HG03139 (cell line): ENCODE results near the gene LKAAEAR1.
"Not testable (repeated sequence)": the region's sequence is repeated elsewhere in the genome, so short reads cannot be mapped to it uniquely, and the experiment has no call there.

ENCODE experiments used
- ATAC-seq: cut with Tn5 transposase; IDR thresholded peaks from one replicate; pipeline ENCODE4 v1.9.1; 2021; ENCODE audit not compliant: unreplicated experiment

The LKAAEAR1 gene

DNA sequence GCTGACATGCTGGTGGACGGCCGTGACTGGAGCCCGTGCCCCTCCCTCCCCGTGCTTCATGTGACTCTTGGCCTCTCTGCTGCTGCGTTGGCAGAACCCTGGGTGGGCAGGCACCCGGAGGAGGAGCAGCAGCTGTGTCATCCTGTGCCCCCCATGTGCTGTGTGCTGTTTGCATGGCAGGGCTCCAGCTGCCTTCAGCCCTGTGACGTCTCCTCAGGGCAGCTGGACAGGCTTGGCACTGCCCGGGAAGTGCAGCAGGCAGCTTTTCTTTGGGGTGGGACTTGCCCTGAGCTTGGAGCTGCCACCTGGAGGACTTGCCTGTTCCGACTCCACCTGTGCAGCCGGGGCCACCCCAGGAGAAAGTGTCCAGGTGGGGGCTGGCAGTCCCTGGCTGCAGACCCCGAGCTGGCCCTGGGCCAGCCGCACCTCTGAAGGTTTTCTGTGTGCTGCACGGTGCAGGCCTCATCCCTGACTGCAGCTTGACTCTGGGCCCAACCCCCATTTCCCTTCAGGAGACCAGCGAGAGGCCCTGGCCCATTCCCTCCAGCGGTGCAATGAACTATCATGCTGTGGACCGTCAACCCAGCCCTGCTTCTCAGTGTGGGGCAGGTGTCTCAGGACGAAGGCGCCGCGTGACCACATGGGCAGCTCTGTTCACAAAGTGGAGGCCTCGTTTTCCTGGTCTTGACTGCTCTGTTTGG, 15.0 kb upstream of the LKAAEAR1 start:
- no peak for ATAC-seq

DNA sequence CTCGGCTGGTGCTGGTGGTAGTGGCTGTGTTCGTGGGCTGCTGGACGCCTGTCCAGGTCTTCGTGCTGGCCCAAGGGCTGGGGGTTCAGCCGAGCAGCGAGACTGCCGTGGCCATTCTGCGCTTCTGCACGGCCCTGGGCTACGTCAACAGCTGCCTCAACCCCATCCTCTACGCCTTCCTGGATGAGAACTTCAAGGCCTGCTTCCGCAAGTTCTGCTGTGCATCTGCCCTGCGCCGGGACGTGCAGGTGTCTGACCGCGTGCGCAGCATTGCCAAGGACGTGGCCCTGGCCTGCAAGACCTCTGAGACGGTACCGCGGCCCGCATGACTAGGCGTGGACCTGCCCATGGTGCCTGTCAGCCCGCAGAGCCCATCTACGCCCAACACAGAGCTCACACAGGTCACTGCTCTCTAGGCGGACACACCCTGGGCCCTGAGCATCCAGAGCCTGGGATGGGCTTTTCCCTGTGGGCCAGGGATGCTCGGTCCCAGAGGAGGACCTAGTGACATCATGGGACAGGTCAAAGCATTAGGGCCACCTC, 14.3 kb upstream of the LKAAEAR1 start:
- ATAC-seq: no peak

DNA sequence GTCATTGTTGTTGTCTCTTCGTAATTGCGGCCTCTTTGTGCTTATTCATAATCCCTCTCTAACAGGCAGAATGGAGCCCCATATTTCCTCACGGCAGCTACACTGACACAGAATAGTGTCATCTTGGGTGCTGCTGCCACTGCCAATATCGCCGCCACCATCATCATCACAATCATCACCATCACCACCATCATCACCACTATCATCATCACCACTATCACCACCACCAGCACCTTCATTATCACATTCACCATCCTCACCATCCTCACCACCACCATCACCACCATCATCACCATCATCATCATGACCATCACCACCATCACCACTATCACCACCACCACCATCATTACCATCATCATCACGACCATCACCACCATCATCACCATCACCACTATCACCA, 12.3 kb upstream of the LKAAEAR1 start:
- ATAC-seq: no peak

DNA sequence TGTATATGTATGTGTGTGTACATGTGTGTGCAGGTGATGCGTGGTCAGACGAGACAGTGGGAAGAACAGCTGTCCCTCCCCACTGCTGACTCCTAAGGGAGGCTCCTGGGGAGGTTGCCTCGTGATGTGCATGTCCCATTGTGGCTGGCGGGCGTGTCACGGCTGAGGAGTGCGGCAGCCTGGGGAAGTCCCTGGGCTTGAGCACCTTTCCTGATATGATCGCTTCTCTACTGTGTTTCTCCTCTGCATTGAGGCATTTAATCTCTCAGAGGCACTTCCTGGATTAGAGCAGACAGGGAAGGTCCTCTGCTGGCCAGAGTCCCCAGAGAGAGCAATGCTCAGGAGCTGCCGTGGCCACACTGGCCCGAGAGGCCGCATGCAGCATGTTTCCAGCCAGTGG, 11.7 kb upstream of the LKAAEAR1 start:
- no peak for ATAC-seq

DNA sequence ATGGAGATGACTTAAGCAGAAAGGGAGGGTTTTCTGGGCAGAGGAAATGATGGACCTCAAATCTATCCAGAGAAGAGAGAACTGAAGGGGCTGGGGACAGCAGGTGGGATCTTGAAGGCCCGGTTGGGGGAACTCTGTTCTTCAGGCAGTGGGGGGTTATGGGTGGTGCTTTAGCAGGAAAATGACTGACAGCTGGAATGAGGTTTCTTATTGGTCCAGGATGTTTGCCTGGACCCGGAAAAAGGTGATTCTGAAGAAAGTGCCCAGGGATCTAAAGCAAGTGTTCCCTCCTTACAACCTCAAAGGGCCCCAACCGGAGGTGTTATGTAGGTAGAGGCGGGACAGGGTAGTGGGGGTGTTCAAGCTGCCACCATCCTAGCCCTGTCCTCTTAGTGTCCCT, 11.3 kb upstream of the LKAAEAR1 start:
- ATAC-seq: no peak

DNA sequence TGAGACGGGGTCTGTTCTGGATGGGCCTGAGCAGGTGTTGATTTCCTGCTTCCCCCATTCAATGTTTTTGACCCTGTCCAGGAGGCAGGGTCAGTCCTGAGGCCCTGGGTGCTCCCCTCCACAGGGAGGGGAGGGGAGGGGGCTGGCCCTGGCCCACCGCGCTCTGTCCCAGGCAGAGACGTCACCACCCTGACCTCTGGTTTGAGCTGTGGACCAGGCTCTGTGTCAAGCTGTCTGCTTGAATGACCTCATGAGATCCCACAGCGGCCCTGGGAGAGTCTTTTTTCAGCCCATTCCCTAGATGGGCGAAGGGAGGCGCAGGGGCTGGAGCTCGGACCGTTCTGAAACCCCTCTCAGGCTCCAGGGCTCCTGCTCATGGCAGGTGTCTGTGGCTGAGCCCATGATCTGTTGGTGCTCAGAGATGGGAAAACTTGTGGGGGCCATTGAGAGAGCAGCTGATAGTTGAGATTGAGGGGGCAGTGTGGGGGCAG, 8.9 kb upstream of the LKAAEAR1 start:
- ATAC-seq: no peak

DNA sequence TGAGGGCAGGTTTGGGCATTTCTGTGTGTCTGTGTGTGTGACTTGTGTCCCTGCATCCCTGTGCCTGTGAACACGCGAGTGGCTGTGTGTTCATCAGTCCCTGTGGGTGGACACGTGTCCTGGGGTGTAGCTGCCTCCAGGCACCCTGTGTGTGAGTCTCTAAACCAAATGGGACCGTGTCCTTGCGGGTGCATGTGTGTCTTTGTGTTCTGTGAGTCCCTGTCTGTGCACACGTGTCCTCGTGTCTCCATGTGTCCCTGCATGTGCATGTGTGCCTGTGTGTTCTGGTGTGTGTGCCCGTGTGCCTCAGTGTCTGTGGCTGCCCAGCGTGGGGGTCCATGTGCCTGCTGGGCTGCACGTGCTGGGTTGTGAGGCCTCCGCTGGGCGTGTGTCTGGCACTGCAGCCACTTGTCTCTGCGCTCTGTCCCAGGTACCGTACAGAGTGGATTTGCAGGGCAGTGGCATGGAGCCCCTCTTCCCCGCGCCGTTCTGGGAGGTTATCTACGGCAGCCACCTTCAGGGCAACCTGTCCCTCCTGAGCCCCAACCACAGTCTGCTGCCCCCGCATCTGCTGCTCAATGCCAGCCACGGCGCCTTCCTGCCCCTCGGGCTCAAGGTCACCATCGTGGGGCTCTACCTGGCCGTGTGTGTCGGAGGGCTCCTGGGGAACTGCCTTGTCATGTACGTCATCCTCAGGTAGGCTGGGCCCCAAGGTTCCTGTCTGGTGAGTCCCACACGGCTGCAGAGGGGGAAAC, 8.2 kb upstream of the LKAAEAR1 start:
- ATAC-seq: no peak

DNA sequence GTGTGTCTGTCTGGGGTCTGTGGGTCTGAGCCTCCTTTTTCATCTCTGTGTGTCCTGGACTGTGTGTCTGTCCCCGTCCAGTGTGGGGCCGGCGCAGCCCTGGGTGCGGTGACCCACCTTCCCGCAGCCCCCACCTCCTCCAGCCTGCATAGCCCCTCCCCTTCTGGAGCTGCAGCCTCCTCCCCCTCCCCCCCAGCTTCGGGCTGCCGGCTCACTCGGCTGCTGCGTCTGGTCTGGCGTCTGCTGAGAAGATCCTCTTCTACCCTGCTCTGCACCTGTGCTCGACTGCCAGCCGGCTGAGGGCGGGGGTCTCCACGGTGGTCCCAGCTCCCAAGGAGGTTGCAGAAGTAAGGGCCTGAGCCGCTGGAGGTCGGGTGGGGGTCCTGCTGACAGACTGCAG, 7.6 kb upstream of the LKAAEAR1 start:
- ATAC-seq: no peak

DNA sequence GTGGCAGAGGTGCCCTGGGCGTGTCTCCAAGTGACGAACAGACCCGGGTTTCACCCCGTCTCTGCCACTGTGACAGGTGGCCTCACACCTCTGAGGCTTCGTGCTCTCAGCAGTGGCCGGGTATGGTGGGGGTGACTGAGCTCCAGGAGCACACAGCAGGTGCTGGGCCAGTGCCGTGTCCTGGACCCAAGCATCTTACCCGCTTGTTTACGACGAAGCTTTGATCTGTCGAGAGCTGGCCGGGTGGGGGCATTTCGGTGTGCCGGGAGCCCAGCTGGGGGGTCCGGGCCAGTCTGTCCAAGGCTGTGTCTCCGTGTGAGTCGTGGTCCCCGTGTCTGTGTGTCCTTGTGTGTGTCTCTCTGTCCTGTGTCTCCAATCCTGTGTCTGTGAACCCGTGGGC, 7.1 kb upstream of the LKAAEAR1 start:
- no peak for ATAC-seq

DNA sequence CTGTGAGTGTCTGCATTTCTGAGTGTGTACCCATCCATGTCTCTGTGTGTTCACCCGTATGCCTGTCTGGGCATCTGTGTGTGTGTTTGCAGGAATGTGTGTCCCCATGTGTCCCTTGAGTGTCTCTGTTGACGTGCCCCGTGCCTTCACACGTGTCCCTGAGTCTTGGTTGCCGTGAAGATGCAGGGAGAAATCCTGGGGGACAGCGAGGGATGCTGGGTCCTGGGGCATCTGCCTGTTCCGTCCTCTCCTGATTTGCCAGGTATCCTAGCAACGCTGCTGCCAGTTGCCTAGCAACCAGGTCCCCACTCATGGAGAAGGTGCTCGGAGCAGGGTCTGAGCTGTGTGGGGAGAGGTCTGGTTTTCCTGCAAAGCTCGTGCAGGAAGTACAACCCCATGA, 6.0 kb upstream of the LKAAEAR1 start:
- no peak for ATAC-seq

DNA sequence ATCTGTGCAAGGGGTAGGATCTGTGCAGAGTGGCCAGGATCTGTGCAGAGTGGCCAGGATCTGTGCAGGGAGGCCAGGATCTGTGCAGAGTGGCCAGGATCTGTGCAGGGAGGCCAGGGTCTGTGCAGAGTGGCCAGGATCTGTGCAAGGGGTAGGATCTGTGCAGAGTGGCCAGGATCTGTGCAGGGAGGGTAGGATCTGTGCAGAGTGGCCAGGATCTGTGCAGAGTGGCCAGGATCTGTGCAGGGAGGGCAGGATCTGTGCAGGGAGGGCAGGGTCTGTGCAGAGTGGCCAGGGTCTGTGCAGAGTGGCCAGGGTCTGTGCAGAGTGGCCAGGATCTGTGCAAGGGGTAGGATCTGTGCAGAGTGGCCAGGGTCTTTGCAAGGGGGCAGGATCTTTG, 4.4 kb upstream of the LKAAEAR1 start:
- ATAC-seq: not testable (repeated sequence)

DNA sequence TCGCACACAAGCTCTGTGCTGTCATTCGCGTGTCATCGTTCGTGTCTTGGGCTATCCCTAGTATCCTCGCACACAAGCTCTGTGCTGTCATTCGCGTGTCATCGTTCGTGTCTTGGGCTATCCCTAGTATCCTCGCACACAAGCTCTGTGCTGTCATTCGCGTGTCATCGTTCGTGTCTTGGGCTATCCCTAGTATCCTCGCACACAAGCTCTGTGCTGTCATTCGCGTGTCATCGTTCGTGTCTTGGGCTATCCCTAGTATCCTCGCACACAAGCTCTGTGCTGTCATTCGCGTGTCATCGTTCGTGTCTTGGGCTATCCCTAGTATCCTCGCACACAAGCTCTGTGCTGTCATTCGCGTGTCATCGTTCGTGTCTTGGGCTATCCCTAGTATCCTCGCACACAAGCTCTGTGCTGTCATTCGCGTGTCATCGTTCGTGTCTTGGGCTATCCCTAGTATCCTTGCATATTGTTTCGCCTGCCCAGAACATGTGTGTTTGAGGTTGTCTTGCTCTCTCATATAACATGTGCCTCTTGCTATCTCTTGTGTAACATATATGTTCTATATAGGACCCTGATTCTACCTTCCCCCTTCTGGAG, 3.1 kb upstream of the LKAAEAR1 start:
- ATAC-seq: not testable (repeated sequence)

DNA sequence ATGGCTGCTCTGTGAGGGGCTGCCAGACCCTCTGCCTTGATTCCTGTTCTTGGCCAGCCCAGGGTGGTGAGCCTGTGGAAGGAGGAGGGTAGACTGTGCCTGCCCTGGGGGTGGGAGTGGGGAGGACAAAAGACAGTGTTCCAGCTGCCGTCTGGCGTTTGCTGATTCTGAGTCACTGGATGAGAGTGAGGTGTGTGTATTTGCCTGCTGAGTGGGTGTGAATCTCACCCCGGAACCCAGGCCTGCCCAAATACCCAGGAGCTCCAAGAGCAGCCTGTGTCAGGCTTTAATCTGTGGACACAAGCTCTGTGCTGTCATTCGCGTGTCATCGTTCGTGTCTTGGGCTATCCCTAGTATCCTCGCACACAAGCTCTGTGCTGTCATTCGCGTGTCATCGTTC, 2.6 kb upstream of the LKAAEAR1 start:
- no peak for ATAC-seq

DNA sequence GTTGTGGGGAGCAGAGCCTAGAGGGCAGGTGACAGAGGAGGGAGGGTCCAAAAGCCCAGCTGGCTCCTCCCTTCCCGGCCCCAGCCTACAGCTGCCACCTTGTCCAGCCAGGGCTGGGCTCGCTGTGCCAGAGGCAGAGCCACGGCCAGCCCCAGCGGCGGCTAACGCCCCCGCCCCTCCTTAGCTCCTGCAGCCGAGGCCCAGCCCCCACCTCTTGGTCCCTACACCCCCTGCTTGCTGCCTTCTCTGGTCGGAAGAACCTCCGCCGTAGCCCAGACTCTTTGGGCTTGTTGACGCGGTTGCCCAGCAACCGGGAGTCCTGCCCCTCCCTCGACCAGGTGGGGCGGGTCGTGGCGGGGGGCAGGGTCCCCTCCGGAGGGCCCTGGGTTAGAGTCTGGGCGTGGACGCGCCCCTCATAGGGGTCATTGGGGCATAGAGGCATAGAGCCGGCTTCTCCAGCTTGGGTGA, 521 bp upstream of the LKAAEAR1 start:
- ATAC-seq: no peak

DNA sequence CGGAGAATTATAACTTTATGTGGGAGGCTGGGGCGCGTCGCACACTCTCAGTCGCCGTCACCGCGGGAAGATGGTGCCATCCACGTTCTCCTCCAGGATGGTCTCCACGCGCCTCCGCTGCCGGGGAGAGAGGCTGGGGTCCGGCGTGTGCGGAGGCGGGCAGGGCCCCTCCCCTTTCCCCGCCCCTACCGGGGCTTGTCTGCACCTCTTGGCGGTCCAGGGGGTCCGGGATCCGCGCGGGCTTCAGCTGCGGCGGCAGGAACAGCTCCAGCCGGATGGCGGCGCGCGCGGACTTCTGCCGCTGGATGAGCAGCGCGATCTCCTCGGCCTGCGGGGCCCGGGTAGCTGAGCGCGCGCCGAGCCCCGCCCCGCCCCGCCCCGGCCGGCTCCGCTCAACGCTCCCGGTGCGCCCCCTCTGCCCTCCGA, 807 bp downstream of the LKAAEAR1 start:
- ATAC-seq: no peak

DNA sequence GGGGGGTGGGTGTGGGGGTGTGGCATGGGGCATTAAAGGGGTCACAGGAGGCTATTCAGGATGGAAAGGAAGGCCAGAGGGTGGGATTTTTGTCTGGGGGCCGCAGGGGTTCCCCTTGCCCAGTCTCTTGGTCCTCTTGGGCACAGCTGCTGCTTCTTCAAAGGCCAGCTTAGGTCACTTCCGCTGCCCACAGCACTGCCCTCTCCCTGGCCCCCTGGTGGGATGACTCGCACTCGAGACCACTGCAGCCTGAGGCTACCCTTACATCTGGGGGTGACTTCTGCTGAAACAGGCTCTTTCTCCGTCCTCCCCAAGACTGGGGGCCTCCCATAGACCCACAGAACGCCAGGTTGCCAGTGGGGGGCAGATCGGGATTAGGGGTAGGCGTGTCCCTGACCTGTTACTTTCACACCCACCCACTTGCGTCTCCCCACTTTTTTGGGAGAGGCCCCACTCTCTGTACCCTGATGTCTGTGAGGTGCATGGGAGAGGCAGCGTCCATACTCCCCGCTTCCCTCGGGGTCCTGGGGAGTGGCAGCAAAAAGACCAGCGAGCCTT, 1.3 kb downstream of the LKAAEAR1 start:
- ATAC-seq: no peak

DNA sequence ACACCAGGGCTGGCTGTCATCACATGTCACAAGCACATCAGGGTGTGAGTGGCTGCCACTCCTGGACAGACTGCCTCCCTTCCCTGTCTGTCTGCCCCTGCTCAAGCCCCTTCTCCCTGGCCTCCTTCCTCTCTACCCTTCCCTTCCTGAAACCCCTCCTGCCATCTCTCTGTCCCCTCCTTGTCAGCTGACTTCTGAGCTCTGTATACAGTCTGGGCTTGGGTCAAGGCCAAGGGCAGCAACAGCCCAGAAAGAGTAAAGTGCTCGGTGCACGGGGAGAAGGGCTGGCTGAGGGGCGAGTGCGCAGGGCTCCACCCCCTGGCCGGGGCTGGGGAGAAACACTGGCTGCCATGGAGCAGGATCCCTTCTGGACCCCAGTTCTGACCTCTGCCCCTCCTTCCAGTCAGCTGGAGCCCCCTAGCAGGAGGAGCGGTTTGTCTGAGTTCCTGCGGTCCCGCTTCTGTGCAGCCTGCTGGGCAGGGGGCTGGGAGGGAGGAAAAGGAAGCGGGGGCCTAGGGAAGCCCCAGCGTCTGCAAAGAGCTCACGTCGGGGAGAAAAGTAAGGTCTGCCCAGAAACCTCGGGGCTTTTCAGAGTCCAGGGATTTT, 2.0 kb downstream of the LKAAEAR1 start:
- ATAC-seq: no peak

DNA sequence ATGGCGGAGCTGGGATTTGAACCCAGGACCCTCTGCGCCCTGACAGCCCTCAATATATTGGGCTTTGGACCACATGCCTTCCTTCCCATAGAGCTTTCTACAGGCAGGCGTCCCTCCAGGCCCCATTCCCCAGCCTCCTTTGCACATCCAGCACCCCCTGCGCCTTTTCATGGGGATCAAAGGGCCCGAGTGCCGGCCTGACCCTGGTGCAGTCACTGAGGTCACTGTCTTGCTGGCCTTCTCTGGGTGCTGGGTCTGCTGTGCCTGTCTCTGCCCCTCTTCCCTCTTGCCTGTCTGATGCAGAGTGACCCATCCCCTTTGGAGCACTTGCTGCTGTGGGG, 2.6 kb downstream of the LKAAEAR1 start:
- no peak for ATAC-seq

DNA sequence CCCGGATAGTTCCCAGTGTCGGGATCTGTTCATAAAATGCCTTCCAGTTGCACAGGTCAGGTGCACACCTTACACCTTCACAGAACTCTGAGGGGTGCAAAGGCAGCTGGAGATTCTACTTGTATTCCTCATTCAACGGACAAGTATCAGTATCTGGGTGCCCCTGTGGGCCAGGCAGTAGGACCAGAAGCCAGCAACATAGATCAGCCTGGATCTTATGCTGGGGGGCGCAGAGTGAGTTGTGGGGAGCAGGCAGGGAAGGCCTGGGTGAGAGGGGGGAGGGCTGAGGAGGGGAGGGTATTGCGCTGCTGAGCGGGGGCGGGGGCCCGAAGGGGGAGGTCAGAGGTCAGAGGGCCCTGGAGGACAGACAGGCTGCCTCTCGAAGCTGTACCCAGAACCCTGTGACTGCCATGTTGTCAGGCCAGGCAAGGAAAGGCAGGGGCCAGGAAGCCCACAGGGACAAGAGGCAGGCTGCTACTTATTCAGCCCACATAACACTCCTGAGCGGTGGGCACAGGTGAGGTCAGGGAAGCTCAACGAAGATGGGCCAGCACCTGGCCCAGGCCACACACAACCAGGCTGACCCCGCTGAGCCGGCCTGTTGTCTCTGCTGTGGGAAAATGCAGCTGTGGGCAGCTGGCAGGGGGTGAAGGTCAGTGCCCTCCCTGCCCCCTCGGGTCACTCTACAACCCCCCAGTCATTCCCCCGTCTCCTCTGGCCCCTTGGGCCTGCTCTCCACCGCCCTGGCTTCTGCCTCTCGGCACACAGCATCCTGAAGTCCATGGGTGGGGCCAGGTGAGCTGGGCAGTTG, 3.2 kb downstream of the LKAAEAR1 start:
- ATAC-seq: no peak
